GM12892 (cell line): Measurements from ENCODE around the gene CTNNB1.

Source experiments
- DNase-seq: peaks from one replicate; pipeline ENCODE4 v3.0.0; 2011; ENCODE audit not compliant: insufficient read length
- FAIRE-seq: peaks from 2 replicates; lab custom pipeline; 2011; peaks lifted over from hg19 to GRCh38; lab: Jason Lieb, UNC
- POLR2A ChIP-seq: IDR thresholded peaks from 2 replicates; pipeline ENCODE4 v1.6.1; 2011; ENCODE audit warnings: low read depth, low read length, control low read depth
- POLR2AphosphoS5 ChIP-seq: IDR thresholded peaks from 2 replicates; pipeline ENCODE4 v1.6.1; 2011; ENCODE audit warnings: low read depth, low read length, control low read depth
- TAF1 ChIP-seq: IDR thresholded peaks from 2 replicates; pipeline ENCODE4 v1.6.1; 2011; ENCODE audit warnings: low read depth, mild to moderate bottlenecking, control low read depth, low read length, borderline replicate concordance

Gene CTNNB1

DNA sequence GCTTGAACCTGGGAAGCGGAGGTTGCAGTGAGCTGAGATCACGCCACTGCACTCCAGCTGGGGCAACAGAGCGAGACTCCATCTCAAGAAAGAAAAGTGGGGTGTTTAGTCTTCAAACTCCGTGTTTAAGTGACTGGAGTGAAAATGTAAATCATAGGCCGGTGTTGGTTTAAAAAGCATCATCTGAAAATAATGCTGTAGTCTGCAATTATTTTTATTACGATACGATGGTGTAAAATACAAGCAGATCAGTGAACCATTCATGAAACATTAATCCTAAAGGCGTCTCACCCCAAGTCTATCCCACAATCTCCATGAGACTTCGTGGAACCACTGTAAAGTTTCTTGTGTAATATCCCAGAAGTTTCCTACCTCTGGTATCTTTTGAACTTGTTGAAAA is 6.3 kb downstream of the CTNNB1 start:
- TF ChIP-seq POLR2AphosphoS5 (no peak), TAF1 (no peak), POLR2A (no peak)
- DNase-seq (no peak), FAIRE-seq (no peak)

DNA sequence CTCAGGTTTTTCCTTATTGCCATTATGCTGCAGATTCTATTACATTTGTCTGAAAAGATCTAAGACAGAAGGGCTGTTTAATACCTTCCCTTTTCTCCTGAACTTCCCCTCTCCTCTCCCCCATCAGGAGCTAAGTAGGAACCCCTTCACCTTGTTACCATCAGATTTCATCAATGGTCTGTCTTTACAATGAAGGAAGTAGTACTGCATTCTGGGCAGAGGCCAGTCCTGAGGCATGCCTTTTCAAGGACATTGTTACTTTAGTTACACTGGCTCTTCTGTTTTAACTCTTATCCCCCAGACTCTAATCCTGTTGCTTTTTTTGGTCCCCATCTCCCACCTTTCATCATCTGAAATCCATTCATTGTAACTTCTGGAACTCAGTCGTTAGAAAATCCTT is 8.1 kb downstream of the CTNNB1 start:
- FAIRE-seq (no peak), DNase-seq (no peak)
- TF ChIP-seq POLR2A (no peak), TAF1 (no peak), POLR2AphosphoS5 (no peak)

DNA sequence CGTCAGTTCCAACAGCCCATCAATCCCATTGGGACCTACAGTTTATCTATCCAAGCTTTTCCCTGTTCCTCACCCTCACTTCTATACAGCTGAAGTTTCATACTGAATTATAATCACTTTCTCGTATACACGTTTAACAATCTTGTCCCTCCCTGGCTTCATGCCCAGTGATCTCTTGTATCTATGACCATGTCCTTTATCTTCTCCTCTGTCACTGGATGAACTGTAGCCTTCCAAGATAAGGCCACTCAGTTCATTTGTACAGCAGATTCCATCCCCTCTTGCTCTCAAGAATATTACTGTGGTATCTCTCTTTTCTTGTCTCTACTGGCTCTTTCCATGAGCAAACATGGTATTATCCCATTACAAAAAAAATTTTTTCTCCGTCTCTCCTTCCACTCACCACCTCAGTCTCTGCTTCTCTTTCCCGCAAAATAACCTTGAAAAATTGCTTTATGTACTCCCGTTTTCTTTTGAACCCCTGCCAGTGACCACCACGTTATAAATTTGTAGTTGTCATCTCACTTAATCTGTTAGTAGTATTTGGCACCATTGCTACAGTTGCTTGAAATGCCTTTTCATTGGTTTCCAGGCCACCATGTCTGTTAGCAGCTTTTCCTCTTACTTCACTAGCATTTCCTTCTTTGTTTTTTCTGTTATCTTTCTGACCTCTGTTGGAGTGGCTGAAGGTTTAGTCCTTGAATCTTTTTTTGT is 9.4 kb downstream of the CTNNB1 start:
- FAIRE-seq (no peak), DNase-seq (no peak)
- no peak for TF ChIP-seq TAF1
- no peak for TF ChIP-seq POLR2AphosphoS5
- TF ChIP-seq POLR2A: no peak

GRCh38 chr3:41209646-41210045 is 10.3 kb downstream of the CTNNB1 start:
- FAIRE-seq: no peak
- TF ChIP-seq POLR2A: no peak
- TF ChIP-seq TAF1: no peak
- no peak for TF ChIP-seq POLR2AphosphoS5
- DNase-seq: no peak

DNA sequence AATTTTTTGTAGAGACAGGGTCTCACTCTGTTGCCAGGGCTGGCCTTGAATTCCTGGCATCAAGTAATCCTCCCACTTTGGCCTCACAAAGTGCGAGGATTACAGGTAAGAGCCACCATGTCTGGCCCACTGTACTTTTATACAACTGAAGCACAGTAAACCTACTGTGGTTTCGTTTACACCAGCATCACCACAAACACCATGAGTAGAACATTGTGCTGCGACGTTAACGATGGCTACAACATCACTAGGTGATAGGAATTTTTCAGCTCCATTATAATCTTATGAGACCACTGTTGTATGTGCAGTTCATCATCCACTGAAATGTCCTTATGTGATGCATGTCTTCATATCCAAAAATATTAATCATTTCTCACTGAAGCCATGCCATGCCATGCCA is 11.7 kb downstream of the CTNNB1 start:
- TF ChIP-seq POLR2AphosphoS5: no peak
- no peak for TF ChIP-seq TAF1
- TF ChIP-seq POLR2A: no peak
- DNase-seq: no peak

DNA sequence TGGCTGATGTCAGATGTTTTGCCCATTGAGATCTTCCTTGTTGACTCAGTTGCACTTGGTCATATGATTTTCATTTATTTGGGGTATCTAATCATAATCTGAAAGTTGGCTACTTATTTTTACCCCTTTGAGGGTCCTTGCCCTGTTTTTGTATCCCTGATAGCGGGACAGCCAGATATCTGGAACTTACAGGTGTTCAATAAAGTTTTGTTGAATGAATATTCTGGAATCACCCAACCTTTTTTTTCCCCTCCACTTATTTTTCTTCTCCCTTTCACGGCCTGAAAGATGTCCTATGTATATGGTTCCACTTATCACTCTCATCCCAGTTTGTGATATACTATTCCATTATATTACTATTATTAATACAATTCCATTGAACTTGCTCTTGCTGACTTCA is 12.8 kb downstream of the CTNNB1 start:
- TF ChIP-seq TAF1: no peak
- no peak for TF ChIP-seq POLR2A
- no peak for TF ChIP-seq POLR2AphosphoS5
- DNase-seq (no peak), FAIRE-seq (no peak)

More for the DNA sequence above, 11.7 kb downstream of the CTNNB1 start:
- FAIRE-seq: no peak

- DNase-seq (no peak), FAIRE-seq (no peak)
- TF ChIP-seq POLR2A (no peak), POLR2AphosphoS5 (no peak), TAF1 (no peak)
Measured at GRCh38 chr3:41213588-41213987, 14.3 kb downstream of the CTNNB1 start.

DNA sequence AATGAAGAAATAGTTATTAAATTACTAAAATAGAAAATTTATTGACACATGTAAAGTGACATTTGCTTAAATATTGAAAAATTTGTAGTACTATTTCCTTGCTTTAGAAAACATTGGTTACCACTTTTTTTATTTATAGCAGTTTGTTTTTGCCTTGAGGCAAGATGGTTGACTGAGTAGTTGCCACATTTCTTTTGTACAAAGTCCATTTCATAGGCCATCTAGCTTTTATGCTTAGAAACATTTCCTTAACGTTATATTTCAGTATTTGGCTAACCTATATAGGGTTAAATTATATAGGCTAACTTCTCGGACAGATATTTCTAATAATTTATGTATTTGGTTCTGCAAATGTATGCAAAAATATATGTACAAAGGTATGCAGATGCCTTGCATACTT is 17.1 kb downstream of the CTNNB1 start:
- FAIRE-seq (no peak), DNase-seq (no peak)
- TF ChIP-seq POLR2AphosphoS5 (no peak), TAF1 (no peak), POLR2A (no peak)

DNA sequence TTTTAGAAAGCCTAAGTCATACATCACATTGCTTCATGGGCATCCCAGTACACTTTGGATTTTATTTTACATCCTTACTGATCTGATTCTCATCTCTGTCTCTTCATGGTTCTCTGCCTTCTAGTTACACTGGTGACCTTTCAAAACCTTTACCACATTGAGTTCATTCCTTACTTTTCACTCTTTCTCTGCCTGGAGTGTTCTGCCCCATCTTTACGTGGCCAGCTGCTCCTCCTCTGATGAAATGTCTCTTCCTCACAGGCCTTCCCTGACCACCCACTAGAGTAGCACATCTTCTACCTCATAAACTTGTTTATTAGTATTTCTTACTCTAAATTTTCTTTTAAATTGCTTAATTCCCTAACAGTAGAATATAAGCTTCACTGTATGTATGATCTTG is 17.7 kb downstream of the CTNNB1 start:
- no peak for TF ChIP-seq POLR2AphosphoS5
- TF ChIP-seq POLR2A: no peak
- TF ChIP-seq TAF1: no peak
- DNase-seq (no peak), FAIRE-seq (no peak)

DNA sequence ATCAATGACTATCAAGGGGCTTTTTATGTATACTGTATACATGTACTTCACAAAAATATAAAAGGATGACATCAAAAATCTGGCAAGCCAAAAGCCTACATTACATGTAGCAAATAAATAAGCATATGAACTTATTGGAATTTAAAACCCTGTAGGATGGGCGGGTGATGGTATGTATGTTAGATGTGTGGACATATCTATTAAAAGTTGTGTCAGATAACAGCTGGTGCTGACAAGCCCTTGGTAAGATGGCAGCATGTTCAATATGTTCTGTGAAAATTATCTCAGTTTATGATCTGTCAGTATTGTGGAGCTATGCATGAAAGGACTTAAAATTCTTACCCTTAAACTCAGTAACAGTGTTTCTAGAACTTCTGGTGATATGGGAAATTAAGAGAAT is 20.1 kb downstream of the CTNNB1 start:
- no peak for TF ChIP-seq TAF1
- no peak for TF ChIP-seq POLR2A
- no peak for TF ChIP-seq POLR2AphosphoS5
- FAIRE-seq (no peak), DNase-seq (no peak)

DNA sequence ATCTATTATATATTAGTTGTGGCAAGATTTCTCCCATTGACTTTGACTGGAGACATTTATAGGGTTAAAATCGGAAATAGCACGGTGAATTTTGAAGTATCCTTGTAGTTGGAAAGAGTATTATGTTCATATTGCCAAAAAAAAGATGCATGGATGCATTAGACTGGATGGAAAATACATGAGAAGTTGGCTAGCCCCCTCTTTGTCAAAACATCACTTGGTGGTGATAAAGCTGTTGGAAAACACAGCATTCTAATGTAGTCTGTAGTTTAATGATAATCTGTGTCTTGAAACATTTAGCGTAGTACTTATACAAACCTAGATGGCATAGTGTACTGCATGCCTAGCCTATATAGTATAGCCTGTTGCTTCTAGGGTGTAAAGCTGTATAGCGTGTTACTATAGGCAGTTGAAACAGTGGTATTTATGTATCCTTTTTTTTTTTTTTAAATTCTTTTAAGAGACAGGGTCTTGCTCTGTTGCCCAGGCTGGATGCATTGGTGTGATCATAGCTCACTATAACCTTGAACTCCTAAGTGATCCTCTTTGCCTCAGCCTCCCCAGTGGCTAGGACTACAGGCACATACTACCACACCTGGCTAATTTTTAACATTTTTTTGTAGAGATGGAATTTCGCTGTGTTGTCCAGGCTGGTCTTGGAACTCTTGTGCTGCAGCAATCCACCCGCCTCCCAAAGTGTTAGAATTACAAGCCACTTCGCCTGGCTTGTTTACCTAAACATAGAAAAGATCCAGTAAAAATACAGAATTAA is 21.8 kb downstream of the CTNNB1 start:
- no peak for FAIRE-seq

GRCh38 chr3:41222012-41222411 is 22.7 kb downstream of the CTNNB1 start:
- TF ChIP-seq POLR2A (no peak), TAF1 (no peak), POLR2AphosphoS5 (no peak)
- no peak for DNase-seq
- no peak for FAIRE-seq

More for the DNA sequence above, 21.8 kb downstream of the CTNNB1 start:
- no peak for DNase-seq
- TF ChIP-seq POLR2A (no peak), POLR2AphosphoS5 (no peak), TAF1 (no peak)

- DNase-seq (no peak), FAIRE-seq (no peak)
- TF ChIP-seq POLR2A (no peak), TAF1 (no peak)
Measured at GRCh38 chr3:41222501-41222900, 23.2 kb downstream of the CTNNB1 start.
